Brain microvascular endothelial cell (primary cell): Measurements from ENCODE around the gene KIF25.

Experiments used
- DNase-seq: peaks from one replicate; pipeline ENCODE4 v3.0.0-alpha.2; 2020
- H3K27ac ChIP-seq: fragments of 250-450 bp; sonication (Bioruptor Pico); 2 replicates; pipeline ENCODE4 v1.5.1; 2020; ENCODE audit warnings: mild to moderate bottlenecking, moderate library complexity
- H3K27me3 ChIP-seq: fragments of 250-450 bp; sonication (Bioruptor Pico); replicated peaks from 2 replicates; pipeline ENCODE4 v1.5.1; 2020; ENCODE audit warnings: mild to moderate bottlenecking
- H3K36me3 ChIP-seq: fragments of 250-450 bp; sonication (Bioruptor Pico); replicated peaks from 2 replicates; pipeline ENCODE4 v1.5.1; 2020; ENCODE audit warnings: mild to moderate bottlenecking
- H3K4me3 ChIP-seq: 2 replicates; pipeline ENCODE4 v1.5.1; 2011; ENCODE audit warnings: low read depth, mild to moderate bottlenecking, control low read depth, low read length, moderate library complexity
- in situ Hi-C: cut with HindIII; loops from 2 replicates; pipeline ENCODE4 v1.10.0; 2017; ENCODE audit warnings: low sequenced_read_pairs, low pct_ligation_motif_present
- TF ChIP-seq, protein P1 (sequence below): IDR thresholded peaks from 2 replicates; pipeline ENCODE4 v1.5.1; 2011; ENCODE audit warnings: low read depth, mild to moderate bottlenecking, moderate library complexity, low read length, control low read depth, inconsistent platforms; ENCODE audit errors: missing control alignments

KIF25 gene

DNA sequence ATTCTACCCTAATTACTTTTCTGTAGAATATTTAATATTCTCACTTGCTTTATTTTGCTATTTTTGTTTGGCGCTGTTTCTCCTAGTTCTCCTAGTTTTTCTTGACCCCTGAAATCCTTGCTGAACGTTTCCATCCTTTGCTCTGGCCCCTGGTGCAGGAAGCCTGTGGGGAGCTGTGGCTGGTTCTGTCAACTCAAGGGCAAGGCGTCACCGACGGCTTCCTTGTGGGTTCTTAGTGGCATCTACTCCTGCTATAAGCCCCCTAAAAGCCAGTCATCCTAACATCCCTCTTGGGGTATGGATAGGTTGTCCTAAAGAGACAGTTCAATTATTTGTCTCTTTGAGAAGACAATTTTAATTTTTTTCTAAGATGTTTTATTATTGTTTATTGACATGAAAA is 36.9 kb upstream of the KIF25 start:
- TF ChIP-seq, protein P1, sequence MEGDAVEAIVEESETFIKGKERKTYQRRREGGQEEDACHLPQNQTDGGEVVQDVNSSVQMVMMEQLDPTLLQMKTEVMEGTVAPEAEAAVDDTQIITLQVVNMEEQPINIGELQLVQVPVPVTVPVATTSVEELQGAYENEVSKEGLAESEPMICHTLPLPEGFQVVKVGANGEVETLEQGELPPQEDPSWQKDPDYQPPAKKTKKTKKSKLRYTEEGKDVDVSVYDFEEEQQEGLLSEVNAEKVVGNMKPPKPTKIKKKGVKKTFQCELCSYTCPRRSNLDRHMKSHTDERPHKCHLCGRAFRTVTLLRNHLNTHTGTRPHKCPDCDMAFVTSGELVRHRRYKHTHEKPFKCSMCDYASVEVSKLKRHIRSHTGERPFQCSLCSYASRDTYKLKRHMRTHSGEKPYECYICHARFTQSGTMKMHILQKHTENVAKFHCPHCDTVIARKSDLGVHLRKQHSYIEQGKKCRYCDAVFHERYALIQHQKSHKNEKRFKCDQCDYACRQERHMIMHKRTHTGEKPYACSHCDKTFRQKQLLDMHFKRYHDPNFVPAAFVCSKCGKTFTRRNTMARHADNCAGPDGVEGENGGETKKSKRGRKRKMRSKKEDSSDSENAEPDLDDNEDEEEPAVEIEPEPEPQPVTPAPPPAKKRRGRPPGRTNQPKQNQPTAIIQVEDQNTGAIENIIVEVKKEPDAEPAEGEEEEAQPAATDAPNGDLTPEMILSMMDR = no peak
- H3K4me3 ChIP-seq = no peak overlapping the region
- no peaks in the 10 kb centered on the region for H3K36me3 ChIP-seq
- no peak overlapping the region for H3K27ac ChIP-seq
- no peaks in the 10 kb centered on the region for H3K27me3 ChIP-seq
- in situ Hi-C loops = no loop called here
- DNase-seq = no peak

DNA sequence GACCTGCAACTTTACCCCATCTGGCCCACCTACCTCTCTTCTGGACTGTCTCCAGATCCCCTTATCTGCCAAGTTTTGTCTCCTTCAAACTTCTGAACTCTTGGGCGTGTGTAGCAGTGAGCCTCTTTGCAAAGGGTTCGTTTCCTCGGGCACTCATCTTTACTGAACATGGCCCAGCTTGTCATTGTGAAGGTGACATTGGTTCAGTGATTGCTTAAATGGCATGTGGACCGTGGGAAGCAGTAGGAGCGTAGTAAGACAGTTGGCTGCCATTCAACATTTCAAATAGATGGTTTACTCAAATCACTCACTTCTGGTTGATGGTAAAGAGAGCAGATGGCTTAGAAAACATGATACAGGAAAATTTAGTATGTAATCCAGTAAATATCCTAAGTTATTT is 34.8 kb upstream of the KIF25 start:
- peaks cover 10% of the 10 kb centered on the region for H3K36me3 ChIP-seq
- no peak overlapping the region for H3K27ac ChIP-seq
- in situ Hi-C loops = no loop called here
- H3K4me3 ChIP-seq = no peak overlapping the region
- TF ChIP-seq, protein P1 = no peak
- H3K27me3 ChIP-seq = no peaks in the 10 kb centered on the region
- DNase-seq = no peak

DNA sequence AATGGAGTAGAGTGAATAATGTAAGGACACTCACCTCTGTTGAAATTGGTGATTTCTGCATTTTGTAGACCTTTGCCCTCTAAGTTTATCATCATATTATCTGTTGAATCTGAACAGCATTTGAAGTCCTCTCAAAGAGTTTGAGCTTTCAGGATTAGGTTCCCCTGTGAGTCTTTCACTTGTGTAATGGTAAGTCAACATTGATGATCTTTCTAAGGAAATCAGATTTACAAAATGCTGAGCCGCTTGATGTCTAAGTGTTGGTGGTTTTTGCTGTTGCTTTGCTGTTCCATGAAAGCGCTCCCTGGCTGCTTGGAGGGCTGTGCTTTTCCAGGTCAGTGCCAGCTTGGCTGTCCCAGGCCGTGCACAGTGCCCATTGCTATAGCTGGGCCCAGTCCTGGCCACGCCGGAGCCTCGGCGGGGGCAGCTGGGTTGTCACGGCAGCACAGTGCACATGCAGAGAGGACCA is 33.8 kb upstream of the KIF25 start:
- H3K4me3 ChIP-seq = no peak overlapping the region
- H3K27me3 ChIP-seq = no peaks in the 10 kb centered on the region
- DNase-seq = no peak
- H3K36me3 ChIP-seq = peaks cover 10% of the 10 kb centered on the region
- TF ChIP-seq, protein P1 = no peak
- H3K27ac ChIP-seq = no peak overlapping the region
- in situ Hi-C loops = no loop called here

DNA sequence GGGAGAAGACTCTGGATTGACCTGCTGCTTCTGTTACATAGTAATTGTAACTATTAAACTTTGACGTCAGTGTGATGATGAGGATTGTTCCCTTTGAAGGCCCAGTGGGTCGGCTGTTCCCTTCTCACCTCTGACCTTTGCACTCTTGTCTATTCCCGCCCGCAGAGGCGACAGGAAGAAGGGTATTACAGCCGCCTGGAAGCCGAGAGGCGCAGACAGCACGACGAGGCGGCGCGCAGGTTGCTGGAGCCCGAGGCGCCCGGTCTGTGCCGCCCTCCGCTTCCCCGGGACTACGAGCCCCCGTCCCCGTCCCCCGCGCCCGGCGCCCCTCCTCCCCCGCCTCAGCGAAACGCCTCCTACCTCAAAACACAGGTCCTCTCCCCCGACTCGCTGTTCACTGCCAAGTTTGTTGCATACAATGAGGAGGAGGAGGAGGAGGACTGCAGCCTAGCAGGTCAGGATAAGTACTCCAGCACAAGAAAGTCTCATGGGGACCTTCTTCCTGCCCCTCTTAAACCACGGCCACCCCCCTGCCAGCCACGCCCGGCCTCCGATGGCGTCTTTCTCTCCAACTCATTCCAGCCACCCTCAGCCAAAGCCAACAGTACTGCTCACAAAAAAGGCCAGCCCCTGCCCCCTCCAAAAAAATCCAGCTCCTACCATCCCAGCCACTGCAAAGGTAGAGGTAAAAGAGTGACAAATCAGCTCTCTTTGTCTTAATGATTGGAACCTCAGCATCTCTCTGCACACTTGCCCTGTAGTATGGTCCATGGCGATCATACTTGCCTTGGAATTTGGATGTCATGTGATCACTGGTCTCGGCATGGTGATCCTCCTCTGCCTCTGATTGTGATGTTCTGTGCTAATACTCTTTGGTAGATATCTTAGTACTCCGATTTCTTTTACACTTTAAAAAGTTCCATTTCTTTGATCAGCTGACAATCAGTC is 31.6 kb upstream of the KIF25 start:
- Histone ChIP-seq H3K27ac (no peak overlapping the region), H3K4me3 (no peak overlapping the region), H3K27me3 (no peaks in the 10 kb centered on the region), H3K36me3 (peaks cover 10% of the 10 kb centered on the region)
- TF ChIP-seq, protein P1 = no peak
- in situ Hi-C loops = no loop called here
- no peak for DNase-seq

DNA sequence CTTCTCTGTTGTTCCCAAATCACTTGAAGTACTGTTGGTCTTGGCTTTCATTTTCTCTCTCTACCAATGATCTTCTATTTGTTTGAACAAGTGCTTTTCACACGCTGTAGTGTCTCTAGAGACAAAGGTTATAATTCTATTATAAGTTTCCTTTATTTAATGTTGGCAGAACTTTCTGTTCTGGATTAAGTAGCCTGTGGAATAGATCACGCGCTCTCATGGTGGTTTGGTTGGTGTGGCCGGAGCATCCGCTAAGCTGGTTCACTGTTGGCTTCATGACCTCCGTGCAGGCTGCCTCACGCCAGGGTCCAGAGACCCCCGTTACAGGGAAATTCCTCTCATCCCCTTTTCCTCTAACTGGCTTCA is 30.9 kb upstream of the KIF25 start:
- DNase-seq = no peak
- H3K27me3 ChIP-seq = no peaks in the 10 kb centered on the region
- in situ Hi-C loops = no loop called here
- no peak overlapping the region for H3K4me3 ChIP-seq
- H3K27ac ChIP-seq = no peak overlapping the region
- TF ChIP-seq, protein P1 = no peak
- peaks cover 10% of the 10 kb centered on the region for H3K36me3 ChIP-seq
